Thyroid gland (tissue), 4 donors: ENCODE measurements around the gene USF1. TPM values are rescaled to one million over a fixed set of nuclear protein-coding genes. Genes with fewer than 3 reads are reported as not detected.

Source experiments
- DNase-seq, 2 donors: peaks; one replicate each; pipeline ENCODE4 v3.0.0-alpha.2; 2019
- H3K27ac ChIP-seq, 3 donors: fragments of 200-600 bp; sonication (generic); 1 replicate in 2 of 3; 2 replicates in 1 of 3; pipeline ENCODE4 v1.5.1; 2016 to 2019; ENCODE audit warnings: mild to moderate bottlenecking in 1 of 3, moderate library complexity in 1 of 3
- H3K27me3 ChIP-seq: fragments of 200-600 bp; sonication (generic); one replicate; pipeline ENCODE4 v1.5.1; 2019
- H3K36me3 ChIP-seq, 2 donors: fragments of 200-600 bp; sonication (generic); one replicate each; pipeline ENCODE4 v1.5.1; 2016 to 2019
- H3K4me1 ChIP-seq, 2 donors: fragments of 200-600 bp; sonication (generic); one replicate each; pipeline ENCODE4 v1.5.1; 2017 to 2019
- H3K4me3 ChIP-seq, 3 donors: fragments of 200-600 bp; sonication (generic); replicated peaks in 1 of 3; 1 replicate in 2 of 3; 2 replicates in 1 of 3; pipeline ENCODE4 v1.5.1; 2016; ENCODE audit warnings: mild to moderate bottlenecking in 1 of 3
- H3K9me3 ChIP-seq: fragments of 200-600 bp; sonication (generic); one replicate; pipeline ENCODE4 v1.5.1; 2017
- POLR2A ChIP-seq, 2 donors: fragments of 450-650 bp; IDR thresholded peaks; one replicate each; pipeline ENCODE4 v1.6.1; 2017; ENCODE audit warnings: antibody characterized with exemption in 2 of 2, mild to moderate bottlenecking in 2 of 2, moderate library complexity in 1 of 2
- WGBS, 2 donors: methylation state at CpG; one replicate each; pipeline ENCODE4 v1.1.5; 2017; 5-methylcytosine and 5-hydroxymethylcytosine counted together
- intact Hi-C: fragments of 100-400 bp; cut with DNase I; formaldehyde crosslinking; loops from one replicate; pipeline ENCODE4 v1.15.1; 2023
- total RNA-seq, 4 donors: library from RNA; depleted of rRNA; stranded (reverse); fragments of >200 nt; gene quantifications; one replicate each; pipeline ENCODE4 v1.2.3, GENCODE V29; 2016
- TF ChIP-seq, protein P1 (sequence below), 6 experiments: fragments of 200-600 bp in 3 of 6; fragments of 450-650 bp in 3 of 6; sonication (generic) in 3 of 6; IDR thresholded peaks; one replicate each; pipeline ENCODE4 v1.5.1; 2016 to 2019; ENCODE audit warnings: antibody characterized with exemption in 6 of 6, mild to moderate bottlenecking in 2 of 6, inconsistent platforms in 1 of 6, moderate library complexity in 1 of 6

Gene USF1
- total RNA-seq, 4 donors from 2014 or later, result 56.0 to 71.0 (median 70.3) TPM

DNA sequence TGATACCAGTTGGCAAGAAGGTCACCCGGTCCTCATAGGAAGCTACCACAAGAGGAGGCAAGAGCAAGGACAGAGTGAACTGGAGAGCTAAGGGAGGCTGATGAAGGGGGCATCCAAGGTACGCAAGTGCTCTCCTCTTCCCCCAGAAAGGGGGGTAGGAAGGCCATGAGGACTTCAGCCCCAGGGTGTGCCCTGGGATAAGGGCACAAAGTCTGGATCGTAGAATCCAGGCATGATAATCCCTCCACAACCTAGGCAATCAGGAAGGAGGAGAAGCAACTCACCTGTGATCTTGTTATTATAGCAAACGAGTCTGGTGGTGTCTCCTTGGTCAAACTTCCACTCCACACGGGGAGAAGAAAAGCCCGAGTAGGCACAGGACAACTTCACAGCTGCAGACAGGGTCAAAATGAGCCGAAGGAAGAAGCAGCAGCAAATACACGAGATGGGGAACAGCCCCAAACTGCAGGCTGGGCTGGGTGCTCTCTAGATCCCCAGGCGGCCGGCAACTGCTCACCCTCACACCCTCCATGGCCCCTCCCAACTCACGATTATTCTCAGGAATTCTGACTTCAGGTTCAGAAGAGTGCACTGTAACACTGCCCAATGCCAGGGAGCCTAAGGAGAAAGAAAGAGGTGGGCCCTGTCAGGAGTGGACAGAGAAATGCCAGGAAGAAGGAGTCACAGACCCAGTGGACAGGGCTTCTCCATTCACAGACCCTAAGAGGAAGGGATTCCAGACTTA is 44.9 kb downstream of the USF1 start:
- Histone ChIP-seq H3K27ac (peak overlapping the region; percentile 8 to 49 (median 27)), H3K4me1 (peaks cover 30 to 49% of the 10 kb centered on the region in 2 donors), H3K27me3 (no peaks in the 10 kb centered on the region), H3K4me3 (no peak overlapping the region), H3K9me3 (no peaks in the 10 kb centered on the region), H3K36me3 (peaks cover 13 to 26% of the 10 kb centered on the region in 2 donors)
- peak; percentile 41 to 47 for DNase-seq
- TF ChIP-seq, protein P1, sequence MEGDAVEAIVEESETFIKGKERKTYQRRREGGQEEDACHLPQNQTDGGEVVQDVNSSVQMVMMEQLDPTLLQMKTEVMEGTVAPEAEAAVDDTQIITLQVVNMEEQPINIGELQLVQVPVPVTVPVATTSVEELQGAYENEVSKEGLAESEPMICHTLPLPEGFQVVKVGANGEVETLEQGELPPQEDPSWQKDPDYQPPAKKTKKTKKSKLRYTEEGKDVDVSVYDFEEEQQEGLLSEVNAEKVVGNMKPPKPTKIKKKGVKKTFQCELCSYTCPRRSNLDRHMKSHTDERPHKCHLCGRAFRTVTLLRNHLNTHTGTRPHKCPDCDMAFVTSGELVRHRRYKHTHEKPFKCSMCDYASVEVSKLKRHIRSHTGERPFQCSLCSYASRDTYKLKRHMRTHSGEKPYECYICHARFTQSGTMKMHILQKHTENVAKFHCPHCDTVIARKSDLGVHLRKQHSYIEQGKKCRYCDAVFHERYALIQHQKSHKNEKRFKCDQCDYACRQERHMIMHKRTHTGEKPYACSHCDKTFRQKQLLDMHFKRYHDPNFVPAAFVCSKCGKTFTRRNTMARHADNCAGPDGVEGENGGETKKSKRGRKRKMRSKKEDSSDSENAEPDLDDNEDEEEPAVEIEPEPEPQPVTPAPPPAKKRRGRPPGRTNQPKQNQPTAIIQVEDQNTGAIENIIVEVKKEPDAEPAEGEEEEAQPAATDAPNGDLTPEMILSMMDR (IDR thresholded peaks at IDR 0.05), result no peak
- no peak for TF ChIP-seq POLR2A (IDR thresholded peaks at IDR 0.05)
- WGBS, 2 donors, result 42 to 60% methylated on average over 11 of the region's 11 CpGs
- intact Hi-C loops, result loop anchor here (5.0 kb wide), 1 partner anchor 41 kb away; no protein-coding TSS in a partner anchor

DNA sequence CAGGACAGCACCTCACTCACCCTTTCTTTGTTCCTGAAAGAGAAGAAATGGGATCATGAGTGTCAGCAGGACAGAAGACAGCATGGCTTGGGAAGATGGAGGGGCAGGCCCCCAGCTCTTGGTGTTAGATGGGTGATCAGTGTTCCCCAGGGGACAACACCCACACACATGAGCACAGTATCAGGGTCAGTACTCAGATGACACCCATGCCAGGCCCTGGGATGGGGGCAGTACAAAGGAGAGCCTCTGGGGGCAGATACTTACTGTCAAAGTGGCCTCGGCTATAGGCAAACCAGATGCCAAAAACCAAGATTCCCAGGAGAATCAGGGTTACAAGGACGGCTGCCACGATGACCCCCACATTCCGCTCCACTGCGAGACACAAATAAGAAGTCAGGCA is 46.4 kb downstream of the USF1 start:
- DNase-seq, result no peak
- Histone ChIP-seq H3K36me3 (peaks cover 13 to 26% of the 10 kb centered on the region in 2 donors), H3K27ac (no peak overlapping the region), H3K27me3 (no peaks in the 10 kb centered on the region), H3K4me3 (no peak overlapping the region), H3K9me3 (no peaks in the 10 kb centered on the region), H3K4me1 (peaks cover 16 to 33% of the 10 kb centered on the region in 2 donors)
- 79 to 95% methylated on average over 5 of the region's 5 CpGs for WGBS, 2 donors
- intact Hi-C loops, result loop anchor here (5.0 kb wide), 1 partner anchor 98 kb away; the partner anchor contains the start of gene KLHDC9
- TF ChIP-seq, protein P1 (IDR thresholded peaks at IDR 0.05), result no peak
- TF ChIP-seq POLR2A (IDR thresholded peaks at IDR 0.05), result no peak

DNA sequence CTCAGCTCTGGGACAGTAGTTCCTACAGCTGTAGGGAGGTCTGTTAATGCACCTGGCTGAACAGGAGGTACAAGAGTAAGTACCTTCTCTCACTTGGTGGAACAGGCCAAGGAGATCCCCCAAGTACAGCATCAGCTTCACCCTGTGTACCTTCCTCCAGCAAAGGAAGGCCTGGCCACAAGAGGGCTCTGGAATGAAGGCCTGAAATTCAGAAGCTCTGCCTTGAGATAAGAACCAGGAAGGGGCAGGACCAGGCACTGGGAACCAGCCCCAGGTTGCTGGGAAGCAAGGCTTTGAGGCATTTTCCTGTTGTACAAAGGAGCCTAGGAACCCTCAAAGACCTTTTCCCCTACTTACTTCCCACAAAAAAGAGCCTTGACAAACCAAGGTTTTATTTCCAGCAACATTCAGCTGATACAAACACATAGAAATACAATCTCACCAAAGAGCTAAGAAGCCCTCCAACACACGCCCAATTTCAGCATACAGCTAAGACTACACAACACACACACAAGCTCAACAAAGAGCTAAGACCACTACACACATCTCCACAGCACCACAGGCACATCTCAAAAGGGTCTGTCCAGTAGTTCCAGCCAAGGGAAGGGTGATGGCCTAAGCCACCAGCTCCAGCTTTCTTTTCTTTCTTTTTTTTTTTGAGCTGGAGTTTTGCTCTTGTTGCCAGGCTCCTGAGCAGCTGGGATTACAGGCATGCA is 48.3 kb downstream of the USF1 start:
- WGBS, 2 donors, result 67 to 88% methylated on average over 1 of the region's 1 CpG
- H3K4me3 ChIP-seq, result no peak overlapping the region
- TF ChIP-seq, protein P1 (IDR thresholded peaks at IDR 0.05), result peak in 5 of 6 experiments; percentile 23 to 65 (median 46)
- no peak for TF ChIP-seq POLR2A (IDR thresholded peaks at IDR 0.05)
- peaks cover 13 to 26% of the 10 kb centered on the region in 2 donors for H3K36me3 ChIP-seq
- no peaks in the 10 kb centered on the region for H3K27me3 ChIP-seq
- peak; percentile 64 to 66 for DNase-seq
- no peaks in the 10 kb centered on the region for H3K9me3 ChIP-seq
- peak overlapping the region in 2 of 3 donors; percentile 36 to 38 for H3K27ac ChIP-seq
- peaks cover 16 to 26% of the 10 kb centered on the region in 2 donors for H3K4me1 ChIP-seq
- intact Hi-C loops, result loop anchor here (5.0 kb wide), 1 partner anchor 100 kb away; the partner anchor contains the start of gene KLHDC9

DNA sequence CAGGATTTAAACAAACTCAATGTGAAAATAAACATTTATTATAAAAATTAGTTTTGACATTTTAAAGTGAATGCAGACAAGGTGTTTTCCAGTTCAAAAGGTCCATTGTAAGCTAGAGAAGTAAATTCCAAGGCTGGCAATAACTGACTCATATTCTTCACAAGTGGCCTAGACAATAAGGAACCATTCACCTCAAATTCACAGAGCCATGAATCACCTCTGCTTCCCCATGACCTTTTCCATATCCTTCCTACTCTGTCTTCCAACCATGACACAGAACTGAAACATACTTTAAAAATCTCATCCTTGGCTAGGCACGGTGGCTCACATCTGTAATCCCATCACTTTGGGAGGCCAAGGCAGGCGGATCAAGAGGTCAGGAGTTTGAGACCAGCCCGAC is 49.6 kb downstream of the USF1 start:
- H3K4me1 ChIP-seq, result peaks cover 5 to 14% of the 10 kb centered on the region in 2 donors
- no peak overlapping the region for H3K27ac ChIP-seq
- DNase-seq, result no peak
- H3K4me3 ChIP-seq, result no peak overlapping the region
- H3K36me3 ChIP-seq, result peaks cover 13 to 26% of the 10 kb centered on the region in 2 donors
- no peaks in the 10 kb centered on the region for H3K9me3 ChIP-seq
- intact Hi-C loops, result loop anchor here (5.0 kb wide), 1 partner anchor 101 kb away; the partner anchor contains the start of gene KLHDC9
- 88 to 89% methylated on average over 3 of the region's 3 CpGs for WGBS, 2 donors
- H3K27me3 ChIP-seq, result no peaks in the 10 kb centered on the region
- TF ChIP-seq, protein P1 (IDR thresholded peaks at IDR 0.05), result no peak
- no peak for TF ChIP-seq POLR2A (IDR thresholded peaks at IDR 0.05)
